H9 (cell line): ENCODE data around the gene CMSS1. TPM values are rescaled to one million over a fixed set of nuclear protein-coding genes. Genes with fewer than 3 reads are reported as not detected.

Experiments
- DNase-seq: peaks from one replicate; pipeline ENCODE4 v3.0.0-alpha.2; 2017
- H2AFZ ChIP-seq: one replicate; pipeline ENCODE4 v1.6.1; 2013; ENCODE audit warnings: mild to moderate bottlenecking, low read length, control low read depth, moderate library complexity
- H2AK5ac ChIP-seq: 2 replicates; pipeline ENCODE4 v1.6.1; 2013; ENCODE audit warnings: low read length, control low read depth, mixed read lengths; ENCODE audit not compliant: insufficient read length
- H2BK120ac ChIP-seq: one replicate; pipeline ENCODE4 v1.6.1; 2013; ENCODE audit warnings: low read depth, mild to moderate bottlenecking, low read length, control low read depth, inconsistent platforms; ENCODE audit not compliant: poor library complexity, severe bottlenecking
- H2BK12ac ChIP-seq: 2 replicates; pipeline ENCODE4 v1.6.1; 2013; ENCODE audit warnings: low read length, control low read depth, mixed read lengths, low read depth; ENCODE audit not compliant: insufficient read length
- H2BK15ac ChIP-seq: 2 replicates; pipeline ENCODE4 v1.6.1; 2013; ENCODE audit warnings: low read depth, low read length, control low read depth
- H2BK20ac ChIP-seq: one replicate; pipeline ENCODE4 v1.6.1; 2013; ENCODE audit warnings: low read depth, mild to moderate bottlenecking, low read length, control low read depth, inconsistent platforms; ENCODE audit not compliant: poor library complexity, severe bottlenecking
- H2BK5ac ChIP-seq: 2 replicates; pipeline ENCODE4 v1.6.1; 2013; ENCODE audit warnings: low read length, control low read depth, mixed read lengths; ENCODE audit not compliant: insufficient read length
- H3K14ac ChIP-seq: 2 replicates; pipeline ENCODE4 v1.6.1; 2013; ENCODE audit warnings: low read length, control low read depth; ENCODE audit not compliant: insufficient read depth
- H3K18ac ChIP-seq: 2 replicates; pipeline ENCODE4 v1.6.1; 2013; ENCODE audit warnings: low read depth, mild to moderate bottlenecking, mixed read lengths, low read length, control low read depth; ENCODE audit not compliant: insufficient read length
- H3K23ac ChIP-seq: 2 replicates; pipeline ENCODE4 v1.6.1; 2013; ENCODE audit warnings: low read length, control low read depth, mixed read lengths, low read depth; ENCODE audit not compliant: insufficient read length
- H3K23me2 ChIP-seq: 2 replicates; pipeline ENCODE4 v1.6.1; 2013; ENCODE audit warnings: low read depth, mild to moderate bottlenecking, mixed read lengths, low read length, control low read depth; ENCODE audit not compliant: insufficient read length, poor library complexity, severe bottlenecking
- H3K27ac ChIP-seq: 2 replicates; pipeline ENCODE4 v1.5.1; 2013; ENCODE audit warnings: low read length, control low read depth, mixed read lengths, low read depth; ENCODE audit not compliant: insufficient read length
- H3K27me3 ChIP-seq: 2 replicates; pipeline ENCODE4 v1.6.1; 2013; ENCODE audit warnings: low read length, control low read depth, inconsistent platforms; ENCODE audit not compliant: insufficient read depth
- H3K4ac ChIP-seq: 2 replicates; pipeline ENCODE4 v1.6.1; 2013; ENCODE audit warnings: low read depth, mild to moderate bottlenecking, control low read depth, inconsistent platforms, low read length, moderate library complexity
- H3K4me1 ChIP-seq: 2 replicates; pipeline ENCODE4 v1.6.1; 2013; ENCODE audit warnings: low read length, control low read depth, inconsistent platforms; ENCODE audit not compliant: insufficient read depth
- H3K4me2 ChIP-seq: 2 replicates; pipeline ENCODE4 v1.6.1; 2013; ENCODE audit warnings: low read length, control low read depth, mixed read lengths; ENCODE audit not compliant: insufficient read length, insufficient read depth
- H3K56ac ChIP-seq: 2 replicates; pipeline ENCODE4 v1.6.1; 2013; ENCODE audit warnings: low read depth, mild to moderate bottlenecking, mixed read lengths, low read length, control low read depth; ENCODE audit not compliant: insufficient read length
- H3K79me1 ChIP-seq: 2 replicates; pipeline ENCODE4 v1.6.1; 2013; ENCODE audit warnings: low read depth, mild to moderate bottlenecking, moderate library complexity, low read length, control low read depth, inconsistent platforms; ENCODE audit not compliant: insufficient read depth, poor library complexity, severe bottlenecking
- H3K79me2 ChIP-seq: 2 replicates; pipeline ENCODE4 v1.6.1; 2013; ENCODE audit warnings: low read length, control low read depth, inconsistent platforms; ENCODE audit not compliant: insufficient read depth
- H3K9ac ChIP-seq: 2 replicates; pipeline ENCODE4 v1.6.1; 2013; ENCODE audit warnings: low read length, control low read depth, mixed read lengths; ENCODE audit not compliant: insufficient read length; ENCODE audit errors: extremely low read depth
- H3K9me3 ChIP-seq: one replicate; pipeline ENCODE4 v1.6.1; 2013; ENCODE audit warnings: low read depth, low read length, inconsistent platforms; ENCODE audit not compliant: control insufficient read depth
- H3T11ph ChIP-seq: one replicate; pipeline ENCODE4 v1.6.1; 2013; ENCODE audit warnings: mild to moderate bottlenecking, low read length, control low read depth, inconsistent platforms
- H4K20me1 ChIP-seq: one replicate; pipeline ENCODE4 v1.6.1; 2013; ENCODE audit not compliant: control insufficient read depth, insufficient read length, insufficient read depth
- H4K5ac ChIP-seq: 2 replicates; pipeline ENCODE4 v1.6.1; 2013; ENCODE audit warnings: low read depth, mild to moderate bottlenecking, mixed read lengths, low read length, control low read depth; ENCODE audit not compliant: insufficient read length
- H4K8ac ChIP-seq: replicated peaks from 2 replicates; pipeline ENCODE4 v1.6.1; 2013; ENCODE audit warnings: low read length, control low read depth, mixed read lengths, low read depth; ENCODE audit not compliant: insufficient read length
- H4K91ac ChIP-seq: 2 replicates; pipeline ENCODE4 v1.6.1; 2013; ENCODE audit warnings: low read depth, mild to moderate bottlenecking, moderate library complexity, mixed read lengths, low read length, control low read depth; ENCODE audit not compliant: insufficient read length
- H3K27ac Mint-ChIP-seq, 3 experiments: 2 replicates in 2 of 3; 3 replicates in 1 of 3; pipeline ENCODE4 v1.8.0; 2020 to 2021; ENCODE audit warnings: mixed read lengths in 3 of 3, mild to moderate bottlenecking in 1 of 3, moderate library complexity in 1 of 3
- H3K27me3 Mint-ChIP-seq: 2 replicates; pipeline ENCODE4 v1.8.0; 2021; ENCODE audit warnings: low read depth, mild to moderate bottlenecking, moderate library complexity, mixed read lengths
- H3K36me3 Mint-ChIP-seq, 3 experiments: 2 replicates in 2 of 3; 3 replicates in 1 of 3; pipeline ENCODE4 v1.8.0; 2020 to 2021; ENCODE audit warnings: low read depth in 3 of 3, mixed read lengths in 3 of 3; ENCODE audit not compliant: insufficient read depth in 1 of 3
- H3K4me1 Mint-ChIP-seq, 2 experiments: 2 replicates each; pipeline ENCODE4 v1.8.0; 2020; ENCODE audit warnings: mixed read lengths in 2 of 2
- H3K4me3 Mint-ChIP-seq, 2 experiments: 2 replicates in 1 of 2; 3 replicates in 1 of 2; pipeline ENCODE4 v1.8.0; 2020 to 2021; ENCODE audit warnings: mild to moderate bottlenecking in 2 of 2, mixed read lengths in 2 of 2, moderate library complexity in 1 of 2
- H3K9me3 Mint-ChIP-seq, 2 experiments: 2 replicates in 1 of 2; 3 replicates in 1 of 2; pipeline ENCODE4 v1.8.0; 2020; ENCODE audit warnings: mild to moderate bottlenecking in 2 of 2, mixed read lengths in 2 of 2, moderate library complexity in 1 of 2
- CTCF ChIP-seq: fragments of 200-600 bp; sonication (generic); conservative IDR thresholded peaks from 3 replicates; pipeline ENCODE4 v1.8.0; 2021; ENCODE audit warnings: antibody characterized with exemption, mild to moderate bottlenecking
- WGBS: extraction: QIAGEN DNeasy Blood & Tissue Kit; methylation state at CpG from one replicate; pipeline ENCODE4 v1.1.7; 2013; ENCODE audit warnings: missing lambda C conversion rate, low lambda C conversion rate, mixed read lengths; ENCODE audit not compliant: insufficient read length; ENCODE audit errors: extremely low coverage; 5-methylcytosine and 5-hydroxymethylcytosine counted together
- total RNA-seq: library from RNA; stranded (reverse); gene quantifications from 2 replicates; pipeline ENCODE4 v1.2.1, GENCODE V29; 2021

CMSS1 gene
- total RNA-seq, 1 experiment from 2014 or later = 61.8 TPM

- no peaks in the 10 kb centered on the region for H3K9me3 Mint-ChIP-seq
- Histone ChIP-seq H2BK20ac (no peak overlapping the region), H3K9me3 (no peaks in the 10 kb centered on the region), H2AK5ac (no peak overlapping the region), H2BK12ac (no peak overlapping the region), H3K14ac (no peak overlapping the region), H4K5ac (no peak overlapping the region), H3K18ac (no peak overlapping the region), H3K4me1 (peaks cover 2% of the 10 kb centered on the region; the same call in 1 of the 2 replicates), H3K23me2 (no peaks in the 10 kb centered on the region), H2BK5ac (no peak overlapping the region), H3K4ac (no peak overlapping the region), H3K79me2 (peaks cover 3% of the 10 kb centered on the region; the same call in 1 of the 2 replicates), H2AFZ (no peak overlapping the region), H3T11ph (no peak overlapping the region), H4K8ac (no peak overlapping the region), H3K79me1 (no peaks in the 10 kb centered on the region), H3K23ac (no peak overlapping the region), H3K27me3 (no peaks in the 10 kb centered on the region), H2BK15ac (no peak overlapping the region), H4K20me1 (no peaks in the 10 kb centered on the region), H3K4me2 (no peak overlapping the region), H3K56ac (no peak overlapping the region), H4K91ac (no peak overlapping the region), H3K27ac (no peak overlapping the region), H3K9ac (no peak overlapping the region), H2BK120ac (no peak overlapping the region)
- no peak for TF ChIP-seq CTCF
- H3K4me1 Mint-ChIP-seq = peaks cover 18 to 27% of the 10 kb centered on the region in 2 experiments
- DNase-seq = no peak
- WGBS = no CpG with 5 or more reads among the region's 6 CpGs
- H3K27ac Mint-ChIP-seq = no peak overlapping the region; a peak in 1 of 7 replicates
- H3K4me3 Mint-ChIP-seq = no peak overlapping the region
- no peaks in the 10 kb centered on the region for H3K27me3 Mint-ChIP-seq
- no peaks in the 10 kb centered on the region for H3K36me3 Mint-ChIP-seq
Observed at GRCh38 chr3:99848433-99848832, 30.8 kb downstream of the CMSS1 start.
